ENCODE data around the gene RPS29.
"Not testable (repeated sequence)": the region's sequence is repeated elsewhere in the genome, so short reads cannot be mapped to it uniquely, and the experiment has no call there.

RPS29 gene

DNA sequence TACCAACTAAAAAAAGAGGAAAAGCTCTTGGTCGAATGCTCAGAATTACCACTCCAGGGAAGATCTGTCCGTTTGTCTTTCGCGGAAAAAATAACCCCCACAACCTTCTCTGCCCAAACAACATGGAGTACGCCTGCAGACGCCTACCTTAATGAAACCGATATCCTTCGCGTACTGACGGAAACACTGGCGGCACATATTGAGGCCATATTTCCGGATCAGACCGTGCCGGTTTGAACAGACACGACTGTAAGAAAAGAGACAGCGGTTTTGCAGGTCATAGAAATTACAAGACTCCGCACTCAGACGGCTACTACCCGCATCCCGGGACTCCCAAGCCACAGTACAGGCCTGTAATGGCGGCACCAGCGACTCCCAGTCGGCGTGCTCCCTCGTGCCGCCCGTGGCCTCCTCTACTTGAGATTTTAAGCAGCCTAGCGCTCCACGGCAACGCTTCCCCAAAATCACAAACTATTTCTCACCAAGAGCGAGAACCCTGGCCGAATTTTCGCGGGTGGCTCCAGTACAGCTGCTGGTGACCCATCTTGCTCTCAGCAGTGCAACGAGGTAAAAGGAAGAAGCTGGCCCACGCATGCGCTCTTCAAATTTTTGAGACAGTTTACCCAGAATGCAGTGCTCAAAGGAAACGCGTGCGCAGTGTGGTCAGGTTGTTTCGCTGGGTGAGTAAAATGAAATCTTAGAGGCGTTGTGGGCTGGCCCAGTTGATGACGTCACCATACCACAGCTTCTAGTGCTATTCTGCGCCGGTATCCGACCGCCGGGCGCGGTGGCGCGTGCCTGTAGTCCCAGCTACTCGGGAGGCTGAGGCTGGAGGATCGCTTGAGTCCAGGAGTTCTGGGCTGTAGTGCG, at the start of gene RPS29:
Gene RPS29, minus strand, starts transcription at position 578 of the 870 bp plus-strand sequence. Its CDS starts 34 bp downstream, at position 544.
- DNase-seq, result peak; percentile 100

DNA sequence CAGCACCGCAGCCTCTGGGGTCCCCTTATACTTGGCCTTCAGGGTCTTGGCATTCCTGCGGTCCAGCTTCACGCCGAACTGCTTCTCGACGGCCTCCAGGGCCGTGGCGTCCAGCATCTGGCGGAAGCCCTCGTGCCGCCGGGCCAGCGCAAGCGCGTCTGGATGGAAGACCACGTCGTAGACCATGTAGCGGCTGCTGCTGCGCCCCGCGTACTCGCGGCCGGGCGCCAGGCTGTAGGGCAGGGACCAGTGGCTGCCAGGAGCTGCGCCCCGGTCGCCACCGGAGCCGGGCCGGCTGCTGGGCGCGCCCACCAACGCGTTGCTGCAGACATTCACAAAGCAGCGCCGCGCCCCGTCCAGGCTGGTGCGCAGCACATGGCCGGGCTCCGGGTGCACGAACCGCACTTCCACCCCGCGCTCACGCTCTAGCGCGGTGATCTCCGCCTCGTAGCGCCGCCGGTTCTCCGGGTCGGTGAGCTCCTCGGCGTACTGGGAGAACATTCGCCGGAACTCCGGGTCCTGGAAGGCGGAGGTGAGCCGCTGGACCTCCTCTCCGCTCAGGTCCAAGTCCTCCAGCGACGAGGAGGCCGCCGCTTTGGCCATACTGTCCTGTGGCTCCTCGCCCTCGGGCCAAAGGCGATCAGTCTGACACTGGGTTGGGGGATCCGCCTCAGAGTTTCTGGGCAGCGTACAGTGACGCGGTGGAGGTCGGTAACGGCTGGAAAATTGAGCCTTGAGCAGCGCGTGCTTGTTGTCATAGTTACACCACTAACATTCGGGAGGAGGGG, 48.6 kb upstream of the RPS29 start, which contains the start of gene DNAAF2:
Gene DNAAF2, minus strand, starts transcription at position 698 of the 788 bp plus-strand sequence. Its CDS starts 95 bp downstream, at position 603.
- DNase-seq, result peak; percentile 73

DNA sequence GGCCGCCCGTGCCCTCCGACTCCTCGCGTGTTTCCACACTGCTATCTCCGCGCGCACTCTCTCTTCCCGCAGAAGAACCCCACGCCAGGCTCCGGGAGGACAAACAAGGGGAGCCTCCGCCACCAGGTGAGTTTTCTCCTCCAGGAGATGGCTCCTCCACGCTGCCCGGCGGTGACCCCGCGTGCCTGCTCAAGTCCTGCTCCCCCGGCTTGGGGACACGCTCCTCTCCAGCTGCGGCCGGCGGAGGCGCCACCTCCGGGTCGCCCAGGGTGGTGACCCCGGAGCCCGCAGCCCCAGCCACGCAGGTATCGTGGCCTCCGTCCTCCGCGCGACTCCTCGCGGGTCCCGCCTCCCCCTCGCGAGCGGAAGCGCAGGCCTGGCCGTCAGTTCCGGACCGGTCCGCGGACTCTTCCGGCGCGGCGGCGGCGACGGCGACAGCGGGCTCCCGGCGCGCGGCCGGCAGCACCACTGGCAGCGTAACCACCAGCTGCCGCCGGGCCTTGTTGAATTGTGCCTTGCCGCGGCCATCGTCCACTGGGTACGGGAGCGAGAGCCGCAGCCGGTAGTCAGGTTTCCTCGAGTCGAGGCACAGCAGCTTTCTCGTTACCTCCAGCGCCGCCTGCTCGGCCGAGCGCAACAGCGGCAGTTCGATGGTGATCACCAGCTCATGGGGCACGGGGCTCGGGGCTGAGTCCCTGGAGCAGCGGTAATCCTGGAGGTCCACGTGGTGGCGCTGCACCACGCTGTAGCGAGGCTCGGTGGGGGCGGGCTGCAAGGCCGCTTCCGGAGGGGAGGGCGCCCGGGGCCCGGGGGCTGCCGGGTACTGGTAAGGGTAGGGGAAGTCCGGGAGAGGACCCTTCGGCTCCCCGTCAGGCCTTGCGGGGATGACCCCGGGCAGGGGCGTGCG, 47.7 kb upstream of the RPS29 start:
- peak; percentile 96 for DNase-seq

DNA sequence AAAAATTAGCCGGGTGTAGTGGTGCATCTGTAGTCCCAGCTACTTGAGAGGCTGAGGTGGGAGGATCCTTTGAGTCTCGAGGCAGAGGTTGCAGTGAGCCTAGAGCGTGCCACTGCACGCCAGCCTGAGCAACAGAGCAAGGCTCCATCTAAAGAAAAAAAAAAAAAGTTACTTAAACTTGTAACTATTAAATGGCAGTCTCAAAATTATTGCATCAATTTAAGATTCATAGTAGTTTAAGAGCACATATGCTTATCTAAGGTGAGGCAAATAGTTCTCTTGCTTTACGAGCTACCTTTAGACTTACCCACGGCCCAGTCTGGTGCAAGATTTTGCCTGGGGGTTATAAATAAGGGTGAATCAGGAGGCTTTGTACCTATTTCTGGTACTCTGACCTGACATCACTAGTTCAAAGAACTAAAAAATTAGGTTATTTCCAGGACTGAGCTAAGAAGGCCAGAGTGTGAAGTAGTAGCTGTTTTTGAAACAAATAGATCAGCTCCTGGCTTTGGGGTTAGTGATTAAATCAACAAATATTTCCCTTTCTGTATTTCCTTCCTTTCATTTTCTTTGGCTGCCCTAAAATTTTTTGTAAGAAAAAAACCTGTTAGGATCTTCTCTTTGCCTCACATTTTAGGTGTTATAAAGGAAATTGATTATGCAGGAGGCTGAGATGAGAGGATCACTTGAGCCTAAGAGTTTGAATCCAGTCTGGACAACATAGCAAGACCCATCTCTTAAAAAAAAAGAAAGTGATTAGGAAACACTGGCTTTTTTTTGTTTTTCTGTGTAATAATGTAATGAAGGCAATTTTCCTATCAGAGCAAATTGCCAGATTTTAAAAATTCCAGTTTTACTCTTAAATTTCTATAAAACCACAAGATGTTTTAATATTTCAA, 38.0 kb upstream of the RPS29 start:
- no peak for DNase-seq

DNA sequence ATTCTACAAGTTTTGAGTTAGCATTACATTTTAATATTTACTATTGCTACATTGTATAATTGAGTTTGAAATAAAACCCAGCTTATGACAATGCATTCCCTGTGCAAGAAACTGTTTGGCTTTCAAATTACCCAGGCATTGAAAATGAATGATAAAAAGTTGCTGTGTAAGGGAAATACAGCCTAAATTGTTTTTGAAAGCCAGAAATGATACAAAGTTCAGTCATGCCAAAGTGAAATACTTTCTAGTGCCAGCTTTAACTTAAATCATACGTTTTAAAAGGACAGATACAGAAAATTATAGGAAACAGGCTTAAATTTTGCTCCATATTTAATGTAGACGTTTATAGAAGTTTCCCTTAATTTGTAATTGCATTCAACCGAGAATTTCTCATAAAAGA, 37.2 kb upstream of the RPS29 start:
- no peak for DNase-seq

DNA sequence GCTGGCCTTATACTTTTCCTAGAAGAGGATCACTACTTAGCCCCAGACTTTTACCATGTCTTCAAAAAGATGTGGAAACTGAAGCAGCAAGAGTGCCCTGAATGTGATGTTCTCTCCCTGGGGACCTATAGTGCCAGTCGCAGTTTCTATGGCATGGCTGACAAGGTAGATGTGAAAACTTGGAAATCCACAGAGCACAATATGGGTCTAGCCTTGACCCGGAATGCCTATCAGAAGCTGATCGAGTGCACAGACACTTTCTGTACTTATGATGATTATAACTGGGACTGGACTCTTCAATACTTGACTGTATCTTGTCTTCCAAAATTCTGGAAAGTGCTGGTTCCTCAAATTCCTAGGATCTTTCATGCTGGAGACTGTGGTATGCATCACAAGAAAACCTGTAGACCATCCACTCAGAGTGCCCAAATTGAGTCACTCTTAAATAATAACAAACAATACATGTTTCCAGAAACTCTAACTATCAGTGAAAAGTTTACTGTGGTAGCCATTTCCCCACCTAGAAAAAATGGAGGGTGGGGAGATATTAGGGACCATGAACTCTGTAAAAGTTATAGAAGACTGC, 35.9 kb upstream of the RPS29 start:
- DNase-seq, result peak; percentile 38

DNA sequence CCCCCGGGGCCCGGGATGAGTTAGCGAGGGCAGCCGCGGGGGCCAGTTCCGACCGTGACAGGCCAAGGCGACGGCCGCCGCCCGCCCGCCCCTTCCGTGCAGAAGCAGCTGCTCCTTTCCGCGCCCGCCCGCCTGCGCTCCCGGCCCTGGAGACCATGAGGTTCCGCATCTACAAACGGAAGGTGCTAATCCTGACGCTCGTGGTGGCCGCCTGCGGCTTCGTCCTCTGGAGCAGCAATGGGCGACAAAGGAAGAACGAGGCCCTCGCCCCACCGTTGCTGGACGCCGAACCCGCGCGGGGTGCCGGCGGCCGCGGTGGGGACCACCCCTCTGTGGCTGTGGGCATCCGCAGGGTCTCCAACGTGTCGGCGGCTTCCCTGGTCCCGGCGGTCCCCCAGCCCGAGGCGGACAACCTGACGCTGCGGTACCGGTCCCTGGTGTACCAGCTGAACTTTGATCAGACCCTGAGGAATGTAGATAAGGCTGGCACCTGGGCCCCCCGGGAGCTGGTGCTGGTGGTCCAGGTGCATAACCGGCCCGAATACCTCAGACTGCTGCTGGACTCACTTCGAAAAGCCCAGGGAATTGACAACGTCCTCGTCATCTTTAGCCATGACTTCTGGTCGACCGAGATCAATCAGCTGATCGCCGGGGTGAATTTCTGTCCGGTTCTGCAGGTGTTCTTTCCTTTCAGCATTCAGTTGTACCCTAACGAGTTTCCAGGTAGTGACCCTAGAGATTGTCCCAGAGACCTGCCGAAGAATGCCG, 35.1 kb upstream of the RPS29 start:
- DNase-seq, result peak; percentile 52

DNA sequence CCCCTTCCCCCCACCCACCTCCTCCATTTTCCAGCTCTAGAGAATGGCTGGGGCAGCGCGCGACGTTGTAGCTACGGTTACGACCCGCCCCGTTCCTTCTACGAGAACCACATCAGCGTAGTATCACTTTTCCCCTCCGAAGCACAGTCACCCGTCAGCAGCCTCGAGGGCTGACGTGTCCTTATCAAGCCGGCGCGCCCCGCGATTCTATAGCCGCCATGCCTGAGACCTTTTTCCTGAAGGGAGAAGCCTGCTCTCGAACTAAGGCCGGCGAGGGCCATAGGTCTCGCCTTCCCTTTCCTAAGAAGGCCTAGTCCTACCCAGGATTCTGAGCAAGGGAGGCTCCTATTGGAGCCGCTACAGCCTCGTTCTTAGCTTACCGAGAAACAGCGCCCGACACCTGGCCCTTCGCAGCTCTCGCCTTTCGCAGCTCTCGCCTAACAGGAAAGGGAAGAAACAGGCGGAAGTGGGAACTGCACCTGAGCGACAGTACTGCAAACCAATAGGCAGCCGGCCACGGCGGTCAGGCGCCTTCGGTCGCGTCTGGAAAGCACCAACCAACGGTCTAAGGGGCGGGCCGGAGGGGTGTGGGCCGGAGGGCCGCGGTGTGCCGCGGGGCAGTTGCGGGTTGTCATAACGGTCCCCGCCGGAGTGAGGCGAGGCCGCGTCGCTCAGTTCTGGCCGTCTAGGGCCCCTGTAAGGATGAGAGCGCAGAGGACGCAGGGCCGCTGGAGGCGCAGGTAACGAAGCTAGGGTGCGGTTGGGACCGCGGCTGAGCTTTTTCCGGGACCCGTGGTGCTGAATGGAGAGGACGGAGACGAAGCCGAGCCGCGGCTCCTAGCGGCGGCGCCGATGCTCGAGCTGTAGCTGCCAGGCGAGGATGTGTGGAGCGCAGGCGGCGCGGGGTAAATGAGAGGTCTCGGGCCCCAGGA, 34.3 kb upstream of the RPS29 start, which contains the start of the genes MGAT2 and RPL36AL:
Gene MGAT2, plus strand, starts transcription at position 618 of the 932 bp plus-strand sequence. CDS start 470 bp downstream, outside the sequence.
Gene RPL36AL, minus strand, starts transcription at position 445 of the 932 bp plus-strand sequence. CDS start 1,522 bp downstream, outside the sequence.
- peak; percentile 99 for DNase-seq

DNA sequence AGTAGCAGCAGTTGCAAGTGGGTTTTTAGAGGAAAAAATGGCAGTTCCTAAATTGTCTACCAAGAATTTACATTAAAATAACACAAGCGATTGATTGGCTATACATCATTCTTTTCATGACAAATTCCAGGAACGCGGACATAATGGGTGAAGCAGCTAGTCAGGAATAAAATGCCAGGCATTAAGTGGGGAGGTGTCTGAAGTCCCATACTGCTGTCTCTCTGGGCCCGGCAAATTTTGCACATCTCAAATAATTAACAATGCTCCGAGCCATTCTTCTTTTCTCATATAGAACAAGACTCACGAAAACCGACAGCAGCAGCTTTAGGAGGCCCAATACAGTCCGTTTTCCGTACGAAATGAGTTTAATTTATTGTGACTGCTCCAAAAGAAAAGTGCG, 33.5 kb upstream of the RPS29 start:
- no peak for DNase-seq

DNA sequence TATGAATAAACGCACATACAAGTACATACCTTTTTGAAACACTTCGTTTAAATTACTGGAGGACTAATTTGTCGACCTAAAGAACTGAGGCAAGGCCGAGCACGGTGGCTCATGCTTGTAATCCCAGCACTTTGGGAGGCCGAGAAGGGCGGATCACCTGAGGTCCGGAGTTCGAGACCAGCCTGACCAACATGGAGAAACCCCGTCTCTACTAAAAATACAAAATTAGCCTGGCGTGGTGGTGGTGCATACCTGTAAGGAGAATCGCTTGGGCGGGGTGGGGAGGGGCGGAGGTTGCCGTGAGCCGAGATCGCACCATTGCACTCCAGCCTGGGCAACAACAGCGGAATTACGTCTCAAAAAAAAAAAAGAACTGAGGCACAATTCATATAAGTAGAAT, 33.1 kb upstream of the RPS29 start:
- DNase-seq, result not testable (repeated sequence)

DNA sequence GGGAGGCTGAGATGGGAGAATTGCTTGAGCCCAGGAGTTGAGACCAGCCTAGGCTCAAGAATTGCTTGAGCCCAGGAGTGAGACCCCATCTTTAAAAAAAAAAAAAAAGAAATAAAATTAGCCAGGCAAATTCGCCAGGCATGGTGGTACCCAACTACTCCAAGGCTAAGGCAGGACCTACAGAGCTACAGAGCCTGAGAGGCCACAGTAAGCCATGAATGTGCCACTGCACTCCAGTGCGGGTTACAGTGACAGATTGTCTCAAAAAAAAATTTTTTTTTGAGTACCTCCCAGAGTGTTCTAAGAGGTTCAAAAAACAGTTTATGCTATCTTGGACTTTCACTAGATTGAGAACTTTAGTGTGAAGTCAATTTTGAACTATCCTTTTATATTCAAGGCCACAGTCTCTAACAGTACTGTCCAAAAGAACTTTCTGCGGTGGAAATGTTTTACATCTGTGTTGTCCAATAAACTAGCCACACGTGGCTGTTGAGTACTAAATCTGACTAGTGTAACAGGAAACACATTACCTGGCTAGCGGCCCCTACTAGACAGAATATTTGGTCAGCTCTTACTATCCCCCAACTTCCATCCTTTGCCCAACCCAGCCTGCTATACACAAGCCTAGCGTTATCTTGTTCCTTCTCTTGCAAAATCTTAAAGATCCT, 31.8 kb upstream of the RPS29 start:
- no peak for DNase-seq

DNA sequence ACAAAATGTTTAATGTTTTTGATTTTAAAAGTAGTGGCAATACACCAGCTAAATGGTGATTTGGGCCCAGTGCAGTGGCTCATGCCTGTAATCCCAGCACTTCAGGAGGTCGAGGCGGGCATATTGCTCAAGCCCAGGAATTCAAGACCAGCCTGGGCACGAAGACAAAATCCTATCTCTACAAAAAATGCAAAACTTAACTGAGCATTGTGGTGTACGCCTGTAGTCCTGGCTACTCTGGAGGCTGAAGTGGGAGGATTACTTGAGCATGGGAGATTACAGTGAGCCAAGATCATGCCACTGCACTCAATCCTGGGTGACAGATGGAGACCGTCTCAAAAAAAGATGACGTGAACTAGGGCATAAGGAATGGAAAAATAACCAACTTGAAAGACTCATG, 29.6 kb upstream of the RPS29 start:
- no peak for DNase-seq

DNA sequence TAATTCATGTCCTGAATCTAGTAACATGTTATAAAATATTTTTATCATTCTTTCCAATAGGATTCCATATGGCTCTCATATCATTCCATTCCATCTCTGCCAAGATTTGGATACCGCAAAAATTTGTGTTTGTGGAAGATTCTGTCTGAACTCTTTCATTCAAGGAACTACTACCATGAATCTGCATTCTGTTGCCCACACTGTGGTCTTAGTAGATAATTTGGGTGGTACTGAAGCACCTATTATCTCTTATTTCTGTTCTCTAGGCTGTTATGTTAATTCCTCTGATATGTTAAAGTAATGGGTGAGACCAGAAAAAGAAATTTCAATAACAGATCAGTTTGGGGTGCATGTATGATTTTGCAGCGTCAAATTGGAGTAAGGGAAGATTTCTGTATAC, 28.0 kb upstream of the RPS29 start:
- no peak for DNase-seq

DNA sequence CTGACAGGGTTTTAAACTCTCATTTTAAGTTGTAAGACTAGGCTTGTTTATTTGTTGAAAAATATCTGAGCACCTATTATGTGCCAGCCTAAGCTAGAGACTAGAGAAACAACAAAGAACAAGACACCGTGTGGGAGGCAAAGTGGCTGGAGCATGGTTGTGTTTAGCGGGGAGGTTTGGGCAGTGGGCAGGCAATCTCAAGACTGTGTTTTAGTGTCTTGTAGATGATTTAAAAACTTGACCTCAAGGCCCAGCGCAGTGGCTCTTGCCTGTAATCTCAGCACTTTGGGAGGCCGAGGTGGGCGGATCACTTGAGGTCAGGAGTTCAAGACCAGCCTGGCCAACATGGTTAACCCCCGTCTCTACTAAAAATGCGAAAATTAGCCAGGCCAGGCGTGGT, 26.5 kb upstream of the RPS29 start:
- no peak for DNase-seq

DNA sequence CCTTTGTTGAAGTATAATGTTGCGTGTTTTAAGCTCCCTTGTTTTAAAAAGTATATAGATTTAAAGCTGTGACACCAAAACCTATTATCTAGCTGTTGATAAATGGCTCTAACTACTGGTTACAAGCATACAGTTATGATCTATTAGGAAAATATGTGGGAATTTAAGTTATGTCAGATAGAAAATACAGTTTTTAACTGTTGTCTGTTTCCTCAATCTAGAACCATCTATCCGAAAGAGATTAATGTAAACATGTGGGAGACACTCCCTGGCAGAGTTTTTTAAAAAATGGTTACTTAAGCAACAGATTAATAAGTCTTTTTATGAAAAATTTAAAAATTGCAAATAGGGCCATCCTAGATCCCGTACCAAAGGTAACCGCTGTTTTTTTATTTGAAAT, 26.1 kb upstream of the RPS29 start:
- DNase-seq, result no peak

DNA sequence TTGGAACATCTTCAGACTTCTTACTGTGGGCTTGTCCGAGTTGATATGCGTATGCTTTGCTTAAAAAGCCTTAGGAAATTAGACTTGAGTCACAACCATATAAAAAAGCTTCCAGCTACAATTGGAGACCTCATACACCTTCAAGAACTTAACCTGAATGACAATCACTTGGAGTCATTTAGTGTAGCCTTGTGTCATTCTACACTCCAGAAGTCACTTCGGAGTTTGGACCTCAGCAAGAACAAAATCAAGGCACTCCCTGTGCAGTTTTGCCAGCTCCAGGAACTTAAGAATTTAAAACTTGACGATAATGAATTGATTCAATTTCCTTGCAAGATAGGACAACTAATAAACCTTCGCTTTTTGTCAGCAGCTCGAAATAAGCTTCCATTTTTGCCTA, 21.4 kb upstream of the RPS29 start:
- no peak for DNase-seq

DNA sequence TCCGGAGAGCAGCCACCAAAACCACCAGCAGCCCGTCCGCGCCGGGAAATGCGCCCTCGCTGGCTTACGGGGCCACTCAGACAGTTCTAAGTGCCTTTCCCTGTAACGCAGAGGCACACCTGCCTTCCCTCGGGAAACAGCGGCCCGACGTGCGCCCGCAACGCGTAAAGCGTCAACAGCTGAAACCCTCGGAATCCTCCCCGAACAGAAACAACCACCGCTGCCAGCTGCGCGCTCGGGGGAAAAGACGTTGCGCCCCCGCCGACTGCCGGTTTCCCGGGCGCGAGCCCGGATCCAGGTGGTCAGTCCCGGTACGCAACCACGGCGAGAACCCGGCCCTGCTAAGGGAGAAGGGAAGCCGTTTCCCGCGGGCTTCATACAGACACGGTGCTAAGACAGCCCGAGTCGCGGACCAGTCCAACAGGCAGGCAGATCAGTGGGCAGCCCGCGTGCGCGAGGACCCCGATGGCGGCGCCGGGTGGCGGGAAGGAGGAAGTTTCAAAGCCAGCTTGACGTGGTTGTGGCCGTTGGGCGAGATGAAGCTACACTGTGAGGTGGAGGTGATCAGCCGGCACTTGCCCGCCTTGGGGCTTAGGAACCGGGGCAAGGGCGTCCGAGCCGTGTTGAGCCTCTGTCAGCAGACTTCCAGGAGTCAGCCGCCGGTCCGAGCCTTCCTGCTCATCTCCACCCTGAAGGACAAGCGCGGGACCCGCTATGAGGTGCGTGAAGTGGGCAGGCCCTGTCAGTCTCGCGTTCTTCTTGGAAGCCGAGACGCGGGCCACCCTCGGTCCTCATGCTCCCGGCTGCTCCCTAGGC, 12.5 kb upstream of the RPS29 start, which contains the start of gene LRR1:
Gene LRR1, plus strand, starts transcription at position 456 of the 816 bp plus-strand sequence. Its CDS starts 81 bp downstream, at position 537.
- peak; percentile 89 for DNase-seq

DNA sequence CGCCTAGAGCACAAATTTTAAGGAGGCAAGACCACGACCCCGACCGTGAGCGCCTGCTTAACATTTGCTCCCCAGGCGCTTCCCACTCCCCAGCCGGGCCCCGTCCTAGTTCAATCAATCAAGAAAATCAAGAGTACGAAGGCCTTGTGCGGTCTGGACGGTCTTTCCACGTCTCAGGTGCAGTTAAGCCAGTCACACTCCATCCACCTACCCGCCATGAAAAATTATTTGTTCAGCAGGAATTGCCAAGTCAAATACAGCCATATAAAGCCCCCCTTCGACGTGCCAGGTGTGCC, 12.0 kb upstream of the RPS29 start:
- no peak for DNase-seq
